ACC112 (cell line): ENCODE results near the gene VWA2.

Experiments
- H2AFZ ChIP-seq: fragments of 200-600 bp; sonication (generic); one replicate; pipeline ENCODE4 v1.6.0; 2017; ENCODE audit warnings: antibody characterized with exemption, low read length; ENCODE audit not compliant: unreplicated experiment
- H3K27ac ChIP-seq: fragments of 200-600 bp; sonication (generic); 2 replicates; pipeline ENCODE4 v1.5.1; 2014; ENCODE audit warnings: low read depth, mild to moderate bottlenecking, antibody characterized with exemption, low read length, moderate library complexity
- H3K27me3 ChIP-seq: fragments of 200-600 bp; sonication (generic); 2 replicates; pipeline ENCODE4 v1.6.1; 2014; ENCODE audit warnings: mild to moderate bottlenecking, antibody characterized with exemption, low read length, moderate library complexity, mixed read lengths; ENCODE audit not compliant: insufficient read depth
- H3K36me3 ChIP-seq: fragments of 200-600 bp; sonication (generic); 2 replicates; pipeline ENCODE4 v1.6.1; 2016; ENCODE audit warnings: mild to moderate bottlenecking, antibody characterized with exemption, low read length, moderate library complexity, mixed read lengths; ENCODE audit not compliant: insufficient read depth
- H3K4me1 ChIP-seq: fragments of 200-600 bp; sonication (generic); one replicate; pipeline ENCODE4 v1.6.1; 2016; ENCODE audit warnings: low read length, mixed read lengths; ENCODE audit not compliant: insufficient read depth, unreplicated experiment, control insufficient read depth
- H3K4me3 ChIP-seq: fragments of 200-600 bp; sonication (generic); 2 replicates; pipeline ENCODE4 v1.5.1; 2014; ENCODE audit warnings: mild to moderate bottlenecking, low read depth, low read length
- H3K79me2 ChIP-seq: fragments of 200-600 bp; sonication (generic); one replicate; pipeline ENCODE4 v1.6.0; 2016; ENCODE audit warnings: low read length; ENCODE audit not compliant: control insufficient read depth, unreplicated experiment, insufficient read depth

Gene VWA2, protein sequence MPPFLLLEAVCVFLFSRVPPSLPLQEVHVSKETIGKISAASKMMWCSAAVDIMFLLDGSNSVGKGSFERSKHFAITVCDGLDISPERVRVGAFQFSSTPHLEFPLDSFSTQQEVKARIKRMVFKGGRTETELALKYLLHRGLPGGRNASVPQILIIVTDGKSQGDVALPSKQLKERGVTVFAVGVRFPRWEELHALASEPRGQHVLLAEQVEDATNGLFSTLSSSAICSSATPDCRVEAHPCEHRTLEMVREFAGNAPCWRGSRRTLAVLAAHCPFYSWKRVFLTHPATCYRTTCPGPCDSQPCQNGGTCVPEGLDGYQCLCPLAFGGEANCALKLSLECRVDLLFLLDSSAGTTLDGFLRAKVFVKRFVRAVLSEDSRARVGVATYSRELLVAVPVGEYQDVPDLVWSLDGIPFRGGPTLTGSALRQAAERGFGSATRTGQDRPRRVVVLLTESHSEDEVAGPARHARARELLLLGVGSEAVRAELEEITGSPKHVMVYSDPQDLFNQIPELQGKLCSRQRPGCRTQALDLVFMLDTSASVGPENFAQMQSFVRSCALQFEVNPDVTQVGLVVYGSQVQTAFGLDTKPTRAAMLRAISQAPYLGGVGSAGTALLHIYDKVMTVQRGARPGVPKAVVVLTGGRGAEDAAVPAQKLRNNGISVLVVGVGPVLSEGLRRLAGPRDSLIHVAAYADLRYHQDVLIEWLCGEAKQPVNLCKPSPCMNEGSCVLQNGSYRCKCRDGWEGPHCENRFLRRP

DNA sequence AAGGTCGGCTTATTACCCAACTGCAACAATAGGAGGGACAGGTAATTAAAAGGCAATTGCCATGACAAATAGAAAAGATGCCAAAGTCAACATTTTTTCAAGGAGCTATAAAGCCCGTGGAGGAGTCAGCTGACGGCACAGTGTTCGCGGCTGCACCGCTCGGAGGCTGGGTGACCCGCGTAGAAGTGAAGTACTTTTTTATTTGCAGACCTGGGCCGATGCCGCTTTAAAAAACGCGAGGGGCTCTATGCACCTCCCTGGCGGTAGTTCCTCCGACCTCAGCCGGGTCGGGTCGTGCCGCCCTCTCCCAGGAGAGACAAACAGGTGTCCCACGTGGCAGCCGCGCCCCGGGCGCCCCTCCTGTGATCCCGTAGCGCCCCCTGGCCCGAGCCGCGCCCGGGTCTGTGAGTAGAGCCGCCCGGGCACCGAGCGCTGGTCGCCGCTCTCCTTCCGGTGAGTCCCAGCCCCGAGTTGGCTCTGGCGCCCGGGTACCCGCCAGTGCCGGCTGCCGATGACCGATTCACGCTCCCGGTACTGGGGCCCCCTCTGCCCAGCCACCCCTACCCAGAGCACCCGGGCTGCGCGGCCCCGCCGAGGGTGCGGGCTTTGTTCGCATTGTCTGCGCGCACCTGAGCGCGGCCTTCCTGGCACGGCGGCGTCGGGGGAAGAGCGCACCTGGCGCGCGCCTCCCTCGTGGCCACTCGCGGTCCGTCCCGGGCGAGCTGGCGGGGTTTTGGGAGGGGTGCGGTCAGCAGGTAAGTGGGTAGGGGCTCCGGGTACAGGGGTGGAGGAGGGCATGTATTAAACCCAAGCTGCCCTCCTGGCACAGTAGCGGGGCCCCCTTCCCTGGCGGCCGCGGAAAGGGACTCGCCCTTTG lies at the start of gene VWA2:
TSS of gene VWA2 (plus strand) at position 138 of the 877 bp plus-strand sequence. CDS start 9,460 bp downstream, outside the sequence.
- Histone ChIP-seq H3K27me3 (peaks cover 72% of the 10 kb centered on the region), H3K4me3 (no peak within 1 kb of the TSS), H3K27ac (no peak within 1 kb of the TSS), H3K36me3 (no peaks in the 10 kb centered on the region), H2AFZ (no peak within 1 kb of the TSS), H3K4me1 (no peaks in the 10 kb centered on the region), H3K79me2 (no peaks in the 10 kb centered on the region)

DNA sequence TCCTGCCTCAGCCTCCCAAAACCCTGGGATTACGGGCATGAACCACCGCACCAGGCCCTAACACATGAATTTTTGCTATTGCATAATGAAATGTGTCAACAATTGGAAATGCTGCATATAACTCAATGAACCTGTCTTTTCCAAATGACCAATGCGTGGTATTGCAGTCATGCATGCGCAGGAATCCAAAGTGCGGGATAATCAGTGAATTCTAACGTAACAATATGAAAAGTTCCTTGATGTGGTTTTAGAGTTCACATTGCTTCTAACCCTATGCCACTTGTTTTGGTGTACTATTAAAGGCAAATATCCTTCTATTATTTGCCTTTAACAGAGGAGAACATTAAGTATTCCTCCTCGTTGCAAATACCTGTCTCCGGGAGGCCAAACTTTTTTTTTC lies 49.4 kb upstream of the VWA2 start:
- H3K4me1 ChIP-seq = no peaks in the 10 kb centered on the region
- H3K27ac ChIP-seq = no peak overlapping the region
- H3K4me3 ChIP-seq = no peak overlapping the region
- peaks cover 2% of the 10 kb centered on the region for H3K79me2 ChIP-seq
- H3K27me3 ChIP-seq = peaks cover 4% of the 10 kb centered on the region; the same call in 1 of the 2 replicates
- no peak overlapping the region for H2AFZ ChIP-seq
- no peaks in the 10 kb centered on the region for H3K36me3 ChIP-seq

DNA sequence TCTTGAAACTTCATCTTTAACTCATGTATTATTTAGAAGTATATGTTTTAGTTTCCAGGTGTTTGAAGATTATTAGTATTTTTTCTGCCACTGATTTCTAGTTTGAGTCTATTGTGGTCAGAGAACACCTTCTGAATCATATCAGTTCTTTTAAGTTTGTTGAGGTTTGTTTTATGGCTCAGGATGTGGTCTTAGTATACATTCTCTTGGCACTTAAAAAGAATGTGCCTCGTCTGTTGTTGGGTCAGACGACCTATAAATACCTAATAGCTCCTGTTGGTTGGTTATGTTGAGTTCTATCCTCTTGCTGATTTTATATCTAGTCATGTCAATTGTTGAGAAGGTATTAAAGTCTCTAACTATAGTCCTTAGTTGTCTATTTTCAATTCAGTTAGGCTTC lies 44.0 kb upstream of the VWA2 start:
- H3K36me3 ChIP-seq = no peaks in the 10 kb centered on the region
- H3K79me2 ChIP-seq = no peaks in the 10 kb centered on the region
- no peak overlapping the region for H3K27ac ChIP-seq
- H3K4me1 ChIP-seq = no peaks in the 10 kb centered on the region
- no peak overlapping the region for H3K4me3 ChIP-seq
- peaks cover 14% of the 10 kb centered on the region for H3K27me3 ChIP-seq
- no peak overlapping the region for H2AFZ ChIP-seq

DNA sequence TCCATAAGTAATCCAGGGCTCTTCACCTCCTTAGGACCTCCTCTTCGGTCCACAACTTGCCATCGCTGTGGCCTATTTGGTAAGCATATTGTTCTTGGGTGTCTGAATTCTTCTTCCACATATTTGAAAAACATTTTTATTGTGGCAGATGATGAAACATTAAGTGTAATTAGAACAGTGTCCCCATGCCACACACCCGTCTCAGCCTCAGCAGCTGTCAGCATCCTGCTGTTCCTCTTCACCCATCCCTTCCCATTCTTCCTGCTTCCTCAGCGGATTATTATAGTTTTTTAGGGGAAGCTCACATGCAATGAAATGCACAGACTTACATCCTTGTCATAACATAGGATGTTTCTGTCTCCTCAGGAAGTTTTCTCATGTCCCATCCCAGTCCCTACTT lies 39.8 kb upstream of the VWA2 start:
- H3K27me3 ChIP-seq = peaks cover 10% of the 10 kb centered on the region; the same call in 1 of the 2 replicates

DNA sequence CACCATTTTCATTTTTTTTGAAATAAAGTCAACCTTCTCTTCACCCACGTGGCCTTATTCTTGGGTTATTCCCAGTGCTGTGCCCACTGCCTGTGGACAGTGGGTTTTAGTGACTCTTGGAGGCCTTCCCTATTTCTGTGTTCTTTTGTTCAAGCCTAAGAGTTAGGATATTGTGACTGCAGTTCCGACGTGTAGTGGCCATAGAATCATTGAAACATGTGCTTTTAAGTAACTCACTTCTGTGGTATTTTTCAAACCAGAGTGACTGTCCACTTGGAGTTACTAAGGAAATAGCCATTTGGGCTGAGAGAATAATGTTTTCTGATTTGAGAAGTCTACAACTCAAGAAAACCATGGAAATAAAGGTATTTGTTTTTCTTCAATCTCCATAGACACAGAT lies 36.2 kb upstream of the VWA2 start:
- H2AFZ ChIP-seq = no peak overlapping the region
- no peak overlapping the region for H3K4me3 ChIP-seq
- H3K27ac ChIP-seq = no peak overlapping the region
- no peaks in the 10 kb centered on the region for H3K79me2 ChIP-seq
- H3K4me1 ChIP-seq = no peaks in the 10 kb centered on the region
- H3K27me3 ChIP-seq = peaks cover 8% of the 10 kb centered on the region
- no peaks in the 10 kb centered on the region for H3K36me3 ChIP-seq

More for the DNA sequence above, 39.8 kb upstream of the VWA2 start:
- H3K79me2 ChIP-seq = no peaks in the 10 kb centered on the region
- H3K36me3 ChIP-seq = no peaks in the 10 kb centered on the region
- no peak overlapping the region for H3K27ac ChIP-seq
- no peak overlapping the region for H3K4me3 ChIP-seq
- H2AFZ ChIP-seq = no peak overlapping the region
- H3K4me1 ChIP-seq = no peaks in the 10 kb centered on the region

DNA sequence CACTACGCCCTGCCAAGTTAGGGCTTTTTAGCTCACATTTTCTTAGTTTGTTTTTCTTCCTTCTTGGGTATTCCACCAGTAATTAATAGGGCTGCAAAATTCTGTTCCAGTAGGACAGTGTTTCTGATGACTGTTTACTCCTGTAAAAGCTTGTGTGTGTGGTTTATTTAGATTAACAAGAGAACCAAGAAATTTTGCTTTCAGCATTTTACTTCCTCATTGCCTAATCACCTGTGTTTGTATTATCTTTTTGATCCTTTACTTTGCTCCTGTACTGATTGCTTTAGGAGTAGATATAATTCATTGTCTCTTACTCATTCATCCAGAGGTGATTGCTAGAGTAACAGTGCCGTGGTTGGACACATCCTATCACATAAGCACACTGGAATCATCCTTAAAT lies 32.2 kb upstream of the VWA2 start:
- no peaks in the 10 kb centered on the region for H3K4me1 ChIP-seq
- H3K27me3 ChIP-seq = peaks cover 13% of the 10 kb centered on the region
- no peak overlapping the region for H3K4me3 ChIP-seq
- H3K27ac ChIP-seq = no peak overlapping the region
- H2AFZ ChIP-seq = no peak overlapping the region
- H3K36me3 ChIP-seq = no peaks in the 10 kb centered on the region
- no peaks in the 10 kb centered on the region for H3K79me2 ChIP-seq

DNA sequence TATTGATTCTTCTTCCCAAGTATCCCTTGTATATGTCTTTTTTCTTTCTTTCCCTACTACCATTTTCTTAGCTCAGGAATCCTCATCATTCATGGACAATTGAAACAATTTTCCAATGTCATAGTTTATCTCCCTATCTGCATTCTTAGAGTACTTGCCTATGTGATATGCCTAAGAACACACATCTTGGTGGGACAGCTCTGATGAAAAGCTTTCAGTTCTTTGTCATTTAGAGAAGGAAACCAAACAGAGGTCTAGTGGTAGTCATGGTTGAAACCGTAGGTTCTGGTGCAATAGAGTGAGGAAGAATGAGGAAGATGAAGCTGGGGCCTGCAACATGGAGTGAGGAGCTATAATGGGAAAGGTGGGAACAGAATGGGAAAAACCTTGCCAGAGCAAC lies 31.7 kb upstream of the VWA2 start:
- no peaks in the 10 kb centered on the region for H3K79me2 ChIP-seq
- H3K4me1 ChIP-seq = no peaks in the 10 kb centered on the region
- H3K4me3 ChIP-seq = no peak overlapping the region
- no peaks in the 10 kb centered on the region for H3K36me3 ChIP-seq
- peaks cover 13% of the 10 kb centered on the region for H3K27me3 ChIP-seq
- H3K27ac ChIP-seq = no peak overlapping the region
- H2AFZ ChIP-seq = no peak overlapping the region

DNA sequence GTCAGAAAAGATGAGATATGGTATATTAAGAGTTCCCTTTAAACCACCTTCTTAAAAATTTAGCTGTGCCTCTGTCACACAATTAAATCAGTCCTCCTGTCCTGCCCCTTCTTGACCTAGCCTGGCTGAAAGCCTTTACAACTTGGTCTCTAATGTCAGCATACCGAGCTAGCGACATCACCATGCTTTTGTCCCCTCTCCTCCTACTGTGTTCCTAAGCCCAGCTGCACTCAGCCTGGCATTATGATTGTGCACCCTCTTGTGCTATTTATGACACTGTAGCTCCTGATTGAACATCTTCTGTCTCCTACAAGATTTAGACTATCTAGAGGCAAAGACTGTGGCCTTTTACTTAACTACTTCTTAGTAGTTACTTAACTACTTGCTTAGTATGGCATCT lies 30.7 kb upstream of the VWA2 start:
- H3K27ac ChIP-seq = no peak overlapping the region
- no peak overlapping the region for H3K4me3 ChIP-seq
- no peak overlapping the region for H2AFZ ChIP-seq
- peaks cover 13% of the 10 kb centered on the region for H3K27me3 ChIP-seq
- H3K36me3 ChIP-seq = no peaks in the 10 kb centered on the region
- no peaks in the 10 kb centered on the region for H3K4me1 ChIP-seq
- no peaks in the 10 kb centered on the region for H3K79me2 ChIP-seq

DNA sequence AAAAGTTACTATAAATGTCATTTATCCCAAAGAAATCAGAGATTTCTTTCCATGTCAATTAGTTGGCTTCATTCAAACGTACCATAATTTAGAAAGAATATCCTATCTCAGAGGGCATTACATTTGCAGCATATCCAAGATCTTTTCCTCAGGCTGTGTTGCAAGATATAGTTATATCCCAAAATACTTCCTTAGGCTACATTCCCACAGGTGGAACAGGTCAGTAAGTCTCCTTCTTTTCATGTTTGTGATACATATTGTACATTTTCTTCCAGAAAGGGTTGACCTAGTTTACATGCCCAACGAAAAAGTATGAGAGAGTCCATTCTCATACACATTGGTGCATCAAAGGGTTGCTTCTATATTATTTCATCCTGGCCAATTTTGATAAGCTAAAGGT lies 26.9 kb upstream of the VWA2 start:
- 0 out of 2 replicates have a peak, but pooled peaks cover 4% of the 10 kb centered on the region for H3K36me3 ChIP-seq

DNA sequence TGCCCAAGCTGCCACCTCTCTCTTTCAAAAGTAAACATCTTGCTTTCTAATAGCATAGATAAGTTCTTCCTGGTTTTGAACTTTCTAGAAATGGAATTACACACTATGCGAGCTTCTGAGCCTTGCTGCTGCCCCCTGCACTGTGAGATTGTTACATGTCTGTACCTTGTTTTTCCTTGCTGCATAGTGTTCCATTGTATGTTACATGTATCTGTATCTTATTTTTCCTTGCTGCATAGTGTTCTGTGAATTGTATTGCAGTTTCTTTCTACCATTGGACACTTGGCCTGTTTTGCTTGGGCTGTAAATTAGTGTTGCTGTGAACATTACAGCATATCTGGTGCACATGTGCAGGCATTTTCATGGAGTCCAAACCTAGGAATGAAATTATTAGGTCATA lies 24.0 kb upstream of the VWA2 start:
- Histone ChIP-seq H3K36me3 (peaks cover 7% of the 10 kb centered on the region), H3K79me2 (no peaks in the 10 kb centered on the region), H3K27me3 (peaks cover 25% of the 10 kb centered on the region), H3K27ac (no peak overlapping the region), H3K4me3 (no peak overlapping the region), H3K4me1 (no peaks in the 10 kb centered on the region), H2AFZ (no peak overlapping the region)

More for the DNA sequence above, 26.9 kb upstream of the VWA2 start:
- H3K4me3 ChIP-seq = no peak overlapping the region
- no peaks in the 10 kb centered on the region for H3K79me2 ChIP-seq
- no peak overlapping the region for H2AFZ ChIP-seq
- peaks cover 20% of the 10 kb centered on the region for H3K27me3 ChIP-seq
- H3K27ac ChIP-seq = no peak overlapping the region
- H3K4me1 ChIP-seq = no peaks in the 10 kb centered on the region
